ENCODE data around the gene CD300LD. TPM values are rescaled to one million over a fixed set of nuclear protein-coding genes. Genes with fewer than 3 reads are reported as not detected.

Gene CD300LD
- total and polyA plus RNA-seq, 2 of the 8 experiments (the other 6 are each of a cell fraction or from before 2014, with no cell fraction given), result not detected

GRCh38 chr17:74542166-74542565, 49.9 kb downstream of the CD300LD start:
- H3K18ac ChIP-seq (ENCODE audit: extremely low read depth, low read length), result no peak overlapping the region
- ChIA-PET POLR2A (ENCODE audit: partially characterized antibody) (no interaction called here), CTCF (ENCODE audit: partially characterized antibody) (no interaction called here)
- H2AFZ ChIP-seq (ENCODE audit: low read length), result no peak overlapping the region
- H4K5ac ChIP-seq (ENCODE audit: insufficient read length, low read depth, low read length), result no peak overlapping the region
- H2BK20ac ChIP-seq (ENCODE audit: low read length), result no peak overlapping the region
- H3K79me1 ChIP-seq (ENCODE audit: low read depth, low read length), result no peaks in the 10 kb centered on the region
- peaks cover 0 to 2% of the 10 kb centered on the region in 2 experiments for H4K20me1 ChIP-seq (replicated peaks in 1 of 2; ENCODE audit: control insufficient read depth in 1 of 2, insufficient read depth in 2 of 2, low read length in 2 of 2)
- H3K4me3 ChIP-seq (ENCODE audit: extremely low read depth in 1 of 4, insufficient read depth in 2 of 4, low read depth in 3 of 4, low read length in 4 of 4), result no peak overlapping the region
- no peak overlapping the region for H2BK120ac ChIP-seq (replicated peaks; ENCODE audit: low read depth, low read length)
- no peak overlapping the region for H2BK5ac ChIP-seq (ENCODE audit: low read depth, low read length)
- no peak overlapping the region for H3K4ac ChIP-seq (replicated peaks; ENCODE audit: insufficient read length, low read depth, low read length)
- H3K23ac ChIP-seq (ENCODE audit: insufficient read length), result no peak overlapping the region
- no peak overlapping the region for H3K27ac ChIP-seq (ENCODE audit: low read depth, low read length)
- no peaks in the 10 kb centered on the region for H3K36me3 ChIP-seq (ENCODE audit: control insufficient read depth in 2 of 4, insufficient read depth in 4 of 4, low read length in 3 of 4)
- H2BK15ac ChIP-seq (ENCODE audit: low read length), result no peak overlapping the region
- 0 out of 2 replicates have a peak, but pooled peaks cover 2% of the 10 kb centered on the region for H3K23me2 ChIP-seq (ENCODE audit: low read depth, low read length)
- H4K8ac ChIP-seq (ENCODE audit: extremely low read depth, insufficient read depth, low read length), result no peak overlapping the region; the same call in 1 of the 2 replicates
- H2AK5ac ChIP-seq (ENCODE audit: low read depth, low read length), result no peak overlapping the region
- no peak overlapping the region for H4K91ac ChIP-seq (replicated peaks; ENCODE audit: insufficient read length, low read length)
- TF ChIP-seq MAFK (IDR thresholded peaks at IDR 0.05; ENCODE audit: low read depth, low read length), result no peak
- TF ChIP-seq PHF8 (conservative IDR thresholded peaks at IDR 0.05; ENCODE audit: low read depth, low read length), result no peak
- FAIRE-seq (no peak), DNase-seq (ENCODE audit: low read depth in 1 of 2, low spot score in 2 of 2) (no peak)
- H3K56ac ChIP-seq (replicated peaks; ENCODE audit: insufficient read length, low read depth, low read length), result no peak overlapping the region
- H3K27me3 ChIP-seq (replicated peaks in 1 of 4; ENCODE audit: control insufficient read depth in 3 of 4, extremely low read depth in 1 of 4, insufficient read depth in 3 of 4, low read length in 3 of 4), result no peaks in the 10 kb centered on the region; a peak in 1 of 7 replicates
- H3K9me3 ChIP-seq (ENCODE audit: insufficient read depth in 2 of 2, low read depth in 1 of 2, low read length in 1 of 2), result no peaks in the 10 kb centered on the region
- no peak overlapping the region for H3K4me2 ChIP-seq (ENCODE audit: insufficient read depth in 1 of 2, low read depth in 2 of 2, low read length in 2 of 2)
- H2BK12ac ChIP-seq (ENCODE audit: low read depth, low read length), result no peak overlapping the region
- no peak overlapping the region for H3K14ac ChIP-seq (ENCODE audit: insufficient read length)
- no peaks in the 10 kb centered on the region for H3K4me1 ChIP-seq (replicated peaks in 1 of 4; ENCODE audit: control insufficient read depth in 3 of 4, insufficient read depth in 4 of 4, low read length in 3 of 4)
- no peaks in the 10 kb centered on the region for H3K79me2 ChIP-seq (ENCODE audit: control insufficient read depth in 1 of 2, insufficient read depth in 2 of 2, low read length in 2 of 2)
- H3K9ac ChIP-seq (replicated peaks in 1 of 4; ENCODE audit: extremely low read depth in 1 of 4, low read depth in 3 of 4, low read length in 3 of 4), result no peak overlapping the region
- 83% methylated on average over 5 of the region's 5 CpGs; no CpG with 5 or more reads in 1 of the 2 experiments for WGBS, 2 experiments (ENCODE audit: extremely low coverage in 1 of 2, insufficient coverage in 1 of 2, insufficient read length in 1 of 2, insufficient replicate concordance in 2 of 2, low coverage in 1 of 2, low lambda C conversion rate in 2 of 2, missing lambda C conversion rate in 1 of 2)

Data from H1 (cell line).